ENCODE data around the gene ZNF428. TPM values are rescaled to one million over a fixed set of nuclear protein-coding genes. Genes with fewer than 3 reads are reported as not detected.

The ZNF428 gene
- polyA plus RNA-seq, 1 of the 3 experiments (the other 2 are of a cell fraction): 79.5 TPM

DNA sequence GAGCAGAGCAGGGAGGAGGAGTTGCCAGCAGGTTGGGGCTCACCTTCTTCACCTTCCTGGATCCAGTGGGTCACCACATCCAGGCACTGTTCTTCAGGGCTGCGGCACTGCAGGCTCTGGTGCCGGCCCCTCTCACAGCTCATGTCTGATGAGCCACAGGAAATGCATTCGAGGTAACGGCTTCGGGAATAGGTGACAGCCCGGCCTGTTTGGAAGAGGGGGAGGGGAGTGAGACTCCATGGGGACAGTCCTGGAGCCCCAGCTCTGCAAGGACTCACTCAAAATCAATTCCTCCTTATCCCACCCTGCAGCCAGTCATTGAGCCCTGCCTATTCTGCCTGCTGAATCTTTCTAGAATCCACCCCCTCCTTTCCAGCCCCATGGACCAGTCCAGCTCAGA is 37.0 kb upstream of the ZNF428 start (continued):
- no peak for TF ChIP-seq REST (IDR thresholded peaks at IDR 0.05; ENCODE audit: low read depth, low read length)
- no peak for TF ChIP-seq SMC3 (IDR thresholded peaks at IDR 0.05; ENCODE audit: low read depth, low read length)
- TF ChIP-seq RFX5 (IDR thresholded peaks at IDR 0.05; ENCODE audit: low read length): no peak
- no peak for TF ChIP-seq CHD2 (IDR thresholded peaks at IDR 0.05; ENCODE audit: low read length, partially characterized antibody)
- TF ChIP-seq EP300 (IDR thresholded peaks at IDR 0.05; ENCODE audit: borderline replicate concordance in 1 of 2, low read depth in 1 of 2, low read length in 1 of 2): no peak
- no peak for TF ChIP-seq MXI1 (IDR thresholded peaks at IDR 0.05; ENCODE audit: low read depth, low read length)
- TF ChIP-seq SIN3A (IDR thresholded peaks at IDR 0.05; ENCODE audit: borderline replicate concordance, low read depth, low read length): no peak
- TF ChIP-seq TEAD4 (IDR thresholded peaks at IDR 0.05; ENCODE audit: borderline replicate concordance, insufficient read depth): no peak
- TF ChIP-seq RCOR1 (IDR thresholded peaks at IDR 0.05; ENCODE audit: low read length): no peak
- TF ChIP-seq TCF12 (IDR thresholded peaks at IDR 0.05): no peak
- TF ChIP-seq RAD21 (IDR thresholded peaks at IDR 0.05; ENCODE audit: low read length): no peak
- no peak for TF ChIP-seq POLR2AphosphoS5 (IDR thresholded peaks at IDR 0.05; ENCODE audit: low read depth, low read length)

GRCh38 chr19:43652546-43652874 is 33.1 kb upstream of the ZNF428 start:
- Histone ChIP-seq H3K4me1 (ENCODE audit: control insufficient read depth in 1 of 2, insufficient read depth in 2 of 2, low read depth in 1 of 2, low read length in 1 of 2) (no peaks in the 10 kb centered on the region), H3K79me2 (ENCODE audit: insufficient read depth) (0 out of 2 replicates have a peak, but pooled peaks cover 6% of the 10 kb centered on the region), H2AFZ (ENCODE audit: low read depth) (0 out of 2 replicates have a peak overlapping the region, but pooled peaks have one; percentile 63), H3F3A (replicated peaks; ENCODE audit: insufficient read depth) (peaks cover 19% of the 10 kb centered on the region), H3K4me2 (no peak overlapping the region), H3K9ac (no peak overlapping the region), H3K9me2 (no peaks in the 10 kb centered on the region), H3K9me3 (no peaks in the 10 kb centered on the region), H3K27ac (ENCODE audit: low read depth in 2 of 2, low read length in 1 of 2) (no peak overlapping the region), H3K27me3 (ENCODE audit: insufficient read depth) (no peaks in the 10 kb centered on the region), H3K36me3 (replicated peaks in 1 of 2; ENCODE audit: control insufficient read depth in 1 of 2, insufficient read depth in 2 of 2, low read length in 1 of 2) (peaks cover 3 to 59% of the 10 kb centered on the region in 2 experiments), H4K20me1 (ENCODE audit: insufficient read depth) (no peaks in the 10 kb centered on the region), H3K4me3 (ENCODE audit: low read depth in 2 of 2, low read length in 1 of 2) (no peak overlapping the region; a peak in 1 of 4 replicates)
- ChIA-PET POLR2A (no interaction called here), CTCF (interaction anchor here (0.9 to 2.5 kb wide), 14 partner anchors 9 to 206 kb away, joined by 3 to 15 read pairs (median 5); no protein-coding TSS in a partner anchor)
- 77% methylated on average over 5 of the region's 5 CpGs for WGBS (ENCODE audit: low lambda C conversion rate)
- DNase-seq: no peak
- no peak for TF ChIP-seq GABPA (IDR thresholded peaks at IDR 0.05; ENCODE audit: low read depth)
- TF ChIP-seq RFX5 (IDR thresholded peaks at IDR 0.05; ENCODE audit: low read length): no peak
- no peak for TF ChIP-seq SIN3A (IDR thresholded peaks at IDR 0.05; ENCODE audit: borderline replicate concordance, low read depth, low read length)
- TF ChIP-seq EP300 (IDR thresholded peaks at IDR 0.05; ENCODE audit: borderline replicate concordance in 1 of 2, low read depth in 1 of 2, low read length in 1 of 2): no peak
- TF ChIP-seq, protein P1, sequence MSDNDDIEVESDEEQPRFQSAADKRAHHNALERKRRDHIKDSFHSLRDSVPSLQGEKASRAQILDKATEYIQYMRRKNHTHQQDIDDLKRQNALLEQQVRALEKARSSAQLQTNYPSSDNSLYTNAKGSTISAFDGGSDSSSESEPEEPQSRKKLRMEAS (IDR thresholded peaks at IDR 0.05; ENCODE audit: low read depth): no peak
- no peak for TF ChIP-seq YY1 (IDR thresholded peaks at IDR 0.05; ENCODE audit: low read depth)
- no peak for TF ChIP-seq FOSL2 (IDR thresholded peaks at IDR 0.05; ENCODE audit: borderline replicate concordance, low read depth)
- TF ChIP-seq SMC3 (IDR thresholded peaks at IDR 0.05; ENCODE audit: low read depth, low read length): no peak
